Upper lobe of left lung (tissue), 4 donors: ENCODE data around the gene LGMN.

Source experiments
- CTCF ChIP-seq, 6 experiments: fragments of 450-650 bp in 4 of 6; fragments of 200-600 bp in 2 of 6; sonication (generic) in 2 of 6; IDR thresholded peaks; one replicate each; pipeline ENCODE4 v1.5.1; 2016 to 2019; ENCODE audit warnings: antibody characterized with exemption in 6 of 6
- EP300 ChIP-seq, 4 donors: sonication (generic); formaldehyde crosslinking; IDR thresholded peaks; one replicate each; pipeline ENCODE4 v1.5.1; 2017; ENCODE audit warnings: antibody characterized with exemption in 4 of 4, control low read depth in 2 of 4
- POLR2A ChIP-seq, 4 donors: fragments of 450-650 bp; IDR thresholded peaks; one replicate each; pipeline ENCODE4 v1.5.1; 2016 to 2017; ENCODE audit warnings: antibody characterized with exemption in 4 of 4, mild to moderate bottlenecking in 2 of 4
- POLR2AphosphoS5 ChIP-seq, 2 donors: sonication (generic); formaldehyde crosslinking; IDR thresholded peaks; one replicate each; pipeline ENCODE4 v1.5.1; 2017; ENCODE audit warnings: antibody characterized with exemption in 2 of 2

- TF ChIP-seq POLR2AphosphoS5 (IDR thresholded peaks at IDR 0.05) (no peak), CTCF (IDR thresholded peaks at IDR 0.05) (no peak), POLR2A (IDR thresholded peaks at IDR 0.05) (no peak), EP300 (IDR thresholded peaks at IDR 0.05) (no peak)
Observed at GRCh38 chr14:92747701-92748258, 647 bp downstream of the LGMN start.
